HCT116 (cell line): Measurements from ENCODE around the gene GET3.

Source experiments
- CEBPB ChIP-seq: IDR thresholded peaks from 2 replicates; pipeline ENCODE4 v1.6.1; 2012; ENCODE audit warnings: low read depth
- CTCF ChIP-seq, 3 experiments: fragments of 200-600 bp in 1 of 3; sonication (generic) in 1 of 3; IDR thresholded peaks in 2 of 3; conservative IDR thresholded peaks in 1 of 3; 2 replicates each; pipeline ENCODE4 v1.5.1; 2012 to 2017; ENCODE audit warnings: low read depth in 2 of 3, low read length in 2 of 3, antibody characterized with exemption in 1 of 3, borderline replicate concordance in 1 of 3, control low read depth in 1 of 3, mild to moderate bottlenecking in 1 of 3, mixed read lengths in 1 of 3, mixed run types in 1 of 3, moderate library complexity in 1 of 3; ENCODE audit not compliant: insufficient read depth in 1 of 3
- EZH2 ChIP-seq: fragments of 200-600 bp; sonication (generic); IDR thresholded peaks from 2 replicates; pipeline ENCODE4 v1.6.1; 2017; ENCODE audit warnings: antibody characterized with exemption, mixed run types
- FOSL1 ChIP-seq: IDR thresholded peaks from 2 replicates; pipeline ENCODE4 v1.6.1; 2012; ENCODE audit warnings: low read depth
- JUND ChIP-seq: IDR thresholded peaks from 2 replicates; pipeline ENCODE4 v1.6.1; 2012
- POLR2A ChIP-seq: IDR thresholded peaks from 2 replicates; pipeline ENCODE4 v1.7.0; 2011; ENCODE audit warnings: borderline replicate concordance; ENCODE audit not compliant: insufficient read depth, insufficient read length; ENCODE audit errors: extremely low read depth
- POLR2AphosphoS5 ChIP-seq: IDR thresholded peaks from 2 replicates; pipeline ENCODE4 v1.6.1; 2011; ENCODE audit warnings: mild to moderate bottlenecking, low read depth, low read length, moderate library complexity
- REST ChIP-seq: IDR thresholded peaks from 2 replicates; pipeline ENCODE4 v1.6.1; 2012; ENCODE audit warnings: low read depth
- SP1 ChIP-seq: IDR thresholded peaks from 2 replicates; pipeline ENCODE4 v1.6.1; 2012; ENCODE audit warnings: low read depth
- SRF ChIP-seq: IDR thresholded peaks from 2 replicates; pipeline ENCODE4 v1.6.1; 2012; ENCODE audit warnings: low read depth
- ZBTB33 ChIP-seq: IDR thresholded peaks from 2 replicates; pipeline ENCODE4 v1.6.1; 2011; ENCODE audit warnings: mild to moderate bottlenecking, low read length, moderate library complexity; ENCODE audit not compliant: insufficient replicate concordance; ENCODE audit errors: extremely low read depth

- TF ChIP-seq CTCF (IDR thresholded peaks at IDR 0.05 in 2 of 3, conservative IDR thresholded peaks at IDR 0.05 in 1 of 3; ENCODE audit: borderline replicate concordance in 1 of 3, insufficient read depth in 1 of 3, low read depth in 2 of 3, low read length in 2 of 3): peak; percentile 21 to 33 (median 22); a peak in 4 of 6 replicates
- TF ChIP-seq EZH2: no peak
- TF ChIP-seq POLR2A: no peak
- no peak for TF ChIP-seq SP1
- no peak for TF ChIP-seq JUND
- no peak for TF ChIP-seq SRF
- TF ChIP-seq CEBPB: no peak
- no peak for TF ChIP-seq REST
- TF ChIP-seq ZBTB33: no peak
- TF ChIP-seq POLR2AphosphoS5: no peak; the same call in 1 of the 2 replicates
- no peak for TF ChIP-seq FOSL1
These were observed 36.3 kb downstream of the GET3 start for GRCh38 chr19:12773571-12773970.
